Measurements from ENCODE around the gene TMSB4Y. TPM values are rescaled to one million over a fixed set of nuclear protein-coding genes. Genes with fewer than 3 reads are reported as not detected.

Gene TMSB4Y
- total RNA-seq, 1 donor from 2014 or later, result not detected

DNA sequence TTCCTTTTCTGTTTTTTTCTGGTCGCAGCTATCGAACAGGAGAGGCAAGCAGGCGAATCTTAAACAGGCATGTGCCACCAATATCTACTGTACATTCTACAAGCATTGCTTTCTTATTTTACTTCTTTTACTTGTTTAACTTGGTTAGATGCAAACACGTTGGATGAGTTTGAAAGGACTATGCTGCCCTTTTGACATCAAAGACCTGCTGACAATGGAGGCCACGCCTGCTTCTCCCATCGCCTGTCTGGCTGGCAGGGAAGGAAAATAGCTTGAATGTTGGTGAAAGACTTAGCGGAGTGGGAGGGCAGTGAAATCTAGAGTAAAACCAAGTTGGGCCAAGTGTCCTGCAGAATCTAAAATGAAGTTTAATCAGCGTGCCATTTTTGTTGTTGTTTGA lies 1.5 kb downstream of the TMSB4Y start:
- no peak for DNase-seq (ENCODE audit: low spot score in 2 of 2)
- intact Hi-C loops (cut with DNase I), result no loop called here
- Histone ChIP-seq H3K4me3 (no peak overlapping the region), H3K4me1 (no peaks in the 10 kb centered on the region), H3K36me3 (no peaks in the 10 kb centered on the region), H3K27me3 (no peaks in the 10 kb centered on the region), H3K27ac (no peak overlapping the region), H3K9me3 (no peaks in the 10 kb centered on the region)
- TF ChIP-seq, protein P1, sequence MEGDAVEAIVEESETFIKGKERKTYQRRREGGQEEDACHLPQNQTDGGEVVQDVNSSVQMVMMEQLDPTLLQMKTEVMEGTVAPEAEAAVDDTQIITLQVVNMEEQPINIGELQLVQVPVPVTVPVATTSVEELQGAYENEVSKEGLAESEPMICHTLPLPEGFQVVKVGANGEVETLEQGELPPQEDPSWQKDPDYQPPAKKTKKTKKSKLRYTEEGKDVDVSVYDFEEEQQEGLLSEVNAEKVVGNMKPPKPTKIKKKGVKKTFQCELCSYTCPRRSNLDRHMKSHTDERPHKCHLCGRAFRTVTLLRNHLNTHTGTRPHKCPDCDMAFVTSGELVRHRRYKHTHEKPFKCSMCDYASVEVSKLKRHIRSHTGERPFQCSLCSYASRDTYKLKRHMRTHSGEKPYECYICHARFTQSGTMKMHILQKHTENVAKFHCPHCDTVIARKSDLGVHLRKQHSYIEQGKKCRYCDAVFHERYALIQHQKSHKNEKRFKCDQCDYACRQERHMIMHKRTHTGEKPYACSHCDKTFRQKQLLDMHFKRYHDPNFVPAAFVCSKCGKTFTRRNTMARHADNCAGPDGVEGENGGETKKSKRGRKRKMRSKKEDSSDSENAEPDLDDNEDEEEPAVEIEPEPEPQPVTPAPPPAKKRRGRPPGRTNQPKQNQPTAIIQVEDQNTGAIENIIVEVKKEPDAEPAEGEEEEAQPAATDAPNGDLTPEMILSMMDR (IDR thresholded peaks at IDR 0.05), result no peak

DNA sequence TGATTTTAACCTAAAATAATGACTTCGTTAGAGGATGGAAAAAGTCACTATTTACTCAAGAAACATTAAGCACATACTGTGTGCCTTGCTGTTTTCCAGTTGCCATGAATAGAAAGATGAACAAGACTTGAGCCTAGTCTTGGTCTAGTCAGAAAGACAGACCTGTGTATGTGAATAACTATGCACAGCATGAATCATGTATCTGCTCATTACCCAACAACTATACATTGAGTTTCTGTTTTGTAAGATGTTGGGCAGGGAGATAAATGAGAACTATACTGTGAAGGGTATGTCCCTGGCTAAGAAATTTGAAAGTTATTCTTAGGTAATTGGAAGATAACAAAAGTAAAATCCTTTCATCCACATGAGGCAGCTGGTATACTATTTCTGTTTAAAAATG lies 4.3 kb downstream of the TMSB4Y start:
- no peak for DNase-seq (ENCODE audit: low spot score in 2 of 2)
- intact Hi-C loops (cut with DNase I), result no loop called here
- no peaks in the 10 kb centered on the region for H3K4me1 ChIP-seq
- no peaks in the 10 kb centered on the region for H3K9me3 ChIP-seq
- no peaks in the 10 kb centered on the region for H3K36me3 ChIP-seq
- H3K27me3 ChIP-seq, result no peaks in the 10 kb centered on the region
- TF ChIP-seq, protein P1 (IDR thresholded peaks at IDR 0.05), result no peak
- H3K27ac ChIP-seq, result no peak overlapping the region
- no peak overlapping the region for H3K4me3 ChIP-seq

DNA sequence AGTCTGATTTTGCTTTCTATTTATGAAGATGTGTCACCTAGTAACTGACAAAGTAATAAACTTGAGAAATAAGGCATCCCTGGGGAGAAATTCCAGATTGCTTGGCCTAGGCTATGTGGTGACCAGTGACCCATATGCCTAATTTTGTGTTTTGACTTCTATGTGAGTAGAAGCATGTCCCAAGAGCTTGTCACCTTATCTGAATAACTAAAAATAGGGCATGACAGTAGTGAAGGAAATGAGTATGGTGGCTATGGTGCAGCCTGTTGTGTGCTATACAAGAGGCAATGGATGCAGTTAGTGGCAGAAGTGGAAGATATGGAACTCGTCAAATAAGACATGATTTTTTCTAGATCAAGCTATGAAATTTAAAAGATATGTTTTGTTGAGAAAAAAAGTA lies 15.3 kb downstream of the TMSB4Y start:
- no peaks in the 10 kb centered on the region for H3K4me1 ChIP-seq
- H3K36me3 ChIP-seq, result no peaks in the 10 kb centered on the region
- no peak for DNase-seq (ENCODE audit: low spot score in 2 of 2)
- intact Hi-C loops (cut with DNase I), result no loop called here
- H3K9me3 ChIP-seq, result no peaks in the 10 kb centered on the region
- no peak overlapping the region for H3K27ac ChIP-seq
- H3K27me3 ChIP-seq, result no peaks in the 10 kb centered on the region
- TF ChIP-seq, protein P1 (IDR thresholded peaks at IDR 0.05), result no peak
- no peak overlapping the region for H3K4me3 ChIP-seq

DNA sequence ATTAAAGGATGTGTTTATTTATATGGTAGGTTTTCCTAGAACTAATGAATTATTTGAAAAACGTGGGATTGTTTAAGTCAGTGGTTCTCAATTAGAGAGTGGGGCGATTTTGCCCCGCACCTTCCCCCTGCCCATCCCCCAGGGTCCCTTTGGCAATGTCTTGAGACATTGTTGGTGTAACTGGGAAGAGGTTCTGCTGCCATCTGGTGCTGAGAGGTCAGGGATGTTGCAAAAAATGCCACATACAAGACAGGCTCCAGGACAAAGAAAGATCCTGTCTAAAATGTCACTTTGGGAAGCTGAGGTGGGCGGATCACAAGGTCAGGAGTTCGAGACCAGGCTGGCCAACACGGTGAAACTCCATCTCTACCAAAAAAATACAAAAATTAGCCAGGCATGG lies 25.8 kb downstream of the TMSB4Y start:
- Histone ChIP-seq H3K4me3 (no peak overlapping the region), H3K4me1 (no peaks in the 10 kb centered on the region), H3K27ac (no peak overlapping the region), H3K36me3 (no peaks in the 10 kb centered on the region), H3K9me3 (no peaks in the 10 kb centered on the region), H3K27me3 (no peaks in the 10 kb centered on the region)
- TF ChIP-seq, protein P1 (IDR thresholded peaks at IDR 0.05), result no peak
- DNase-seq (ENCODE audit: low spot score in 2 of 2), result no peak
- intact Hi-C loops (cut with DNase I), result no loop called here

DNA sequence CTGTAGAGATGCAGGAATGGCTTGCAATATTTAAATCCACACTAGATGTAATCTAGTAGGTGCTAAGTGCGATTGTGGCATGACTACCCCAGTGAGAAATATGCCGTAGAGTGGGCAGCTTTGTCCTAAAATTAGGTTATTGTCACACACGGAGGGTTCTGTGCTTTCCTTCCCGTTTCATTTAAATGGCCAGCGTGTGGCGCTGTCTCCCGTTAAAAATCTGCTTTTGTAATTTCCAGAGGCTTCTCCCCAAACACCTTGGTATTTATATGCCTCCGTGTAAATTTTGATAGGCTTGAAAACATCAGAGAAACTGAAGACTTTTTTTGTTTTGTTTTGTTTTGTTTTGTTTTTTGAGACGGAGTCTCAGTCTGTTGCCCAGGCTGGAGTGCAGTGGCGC lies 34.9 kb downstream of the TMSB4Y start:
- no peak overlapping the region for H3K4me3 ChIP-seq
- H3K27ac ChIP-seq, result no peak overlapping the region
- no peaks in the 10 kb centered on the region for H3K27me3 ChIP-seq
- DNase-seq (ENCODE audit: low spot score in 2 of 2), result no peak
- intact Hi-C loops (cut with DNase I), result no loop called here
- H3K4me1 ChIP-seq, result no peaks in the 10 kb centered on the region
- no peaks in the 10 kb centered on the region for H3K36me3 ChIP-seq
- TF ChIP-seq, protein P1 (IDR thresholded peaks at IDR 0.05), result no peak
- H3K9me3 ChIP-seq, result no peaks in the 10 kb centered on the region
